Activated CD4-positive, alpha-beta memory T cell treated with anti-CD3 and anti-CD28 coated beads, Interleukin-2, amount 10 ng/mL, durations not matched to agents 7 days and 5 days (primary cell): ENCODE results near the gene KCTD17. TPM values are rescaled to one million over a fixed set of nuclear protein-coding genes. Genes with fewer than 3 reads are reported as not detected.
A peak's percentile ranks its signal among the peaks of the same experiment; 100 is the strongest.

Source experiments
- CTCF ChIA-PET: fragments of 350-600 bp; sonication (Branson Sonifier 250); formaldehyde crosslinking; loops from one replicate; lab custom pipeline; 2021; ENCODE audit warnings: antibody characterized with exemption, inconsistent platforms; lab: Charles Lee
- POLR2A ChIA-PET: fragments of 350-600 bp; sonication (Branson Sonifier 250); formaldehyde crosslinking; loops from one replicate; lab custom pipeline; 2021; ENCODE audit warnings: antibody characterized with exemption; lab: Charles Lee
- DNase-seq: peaks from one replicate; pipeline ENCODE4 v3.0.0-alpha.2; 2020
- H3K27ac Mint-ChIP-seq: one replicate; pipeline ENCODE4 v1.8.0; 2021; ENCODE audit warnings: mild to moderate bottlenecking, mixed read lengths
- H3K27me3 Mint-ChIP-seq: one replicate; pipeline ENCODE4 v1.8.0; 2021; ENCODE audit warnings: mixed read lengths
- H3K36me3 Mint-ChIP-seq: one replicate; pipeline ENCODE4 v1.8.0; 2021; ENCODE audit warnings: low read depth, mixed read lengths
- H3K4me1 Mint-ChIP-seq: one replicate; pipeline ENCODE4 v1.8.0; 2021; ENCODE audit warnings: mixed read lengths
- H3K4me3 Mint-ChIP-seq: one replicate; pipeline ENCODE4 v1.8.0; 2021; ENCODE audit warnings: mild to moderate bottlenecking, mixed read lengths
- H3K9me3 Mint-ChIP-seq: one replicate; pipeline ENCODE4 v1.8.0; 2021; ENCODE audit warnings: mixed read lengths
- total RNA-seq, 2 experiments: library from RNA; stranded (reverse); gene quantifications; one replicate each; pipeline ENCODE4 v1.2.3, GENCODE V29; 2021

The KCTD17 gene
- total RNA-seq, 2 experiments from 2014 or later: 34.5 to 36.3 TPM

- DNase-seq: no peak
- H3K36me3 Mint-ChIP-seq: no peaks in the 10 kb centered on the region
- ChIA-PET CTCF (no interaction called here), POLR2A (no interaction called here)
- H3K27ac Mint-ChIP-seq: no peak overlapping the region
- H3K4me1 Mint-ChIP-seq: peaks cover 40% of the 10 kb centered on the region
- no peaks in the 10 kb centered on the region for H3K9me3 Mint-ChIP-seq
- peaks cover 2% of the 10 kb centered on the region for H3K27me3 Mint-ChIP-seq
- H3K4me3 Mint-ChIP-seq: no peak overlapping the region
Measured at GRCh38 chr22:37092997-37093396, 41.5 kb downstream of the KCTD17 start.

- Mint-ChIP-seq H3K9me3 (no peaks in the 10 kb centered on the region), H3K4me1 (peaks cover 36% of the 10 kb centered on the region)
Measured at GRCh38 chr22:37094239-37094638, 42.7 kb downstream of the KCTD17 start.

GRCh38 chr22:37095113-37095512 lies 43.6 kb downstream of the KCTD17 start:
- H3K4me3 Mint-ChIP-seq: no peak overlapping the region
- peaks cover 2% of the 10 kb centered on the region for H3K27me3 Mint-ChIP-seq
- ChIA-PET POLR2A (interaction anchor here (1.3 kb wide), 1 partner anchor 15 kb away, joined by 7 read pairs; no protein-coding TSS in a partner anchor), CTCF (interaction anchor here (0.6 kb wide), 1 partner anchor 73 kb away, joined by 3 read pairs; no protein-coding TSS in a partner anchor)
- H3K36me3 Mint-ChIP-seq: no peaks in the 10 kb centered on the region
- no peaks in the 10 kb centered on the region for H3K9me3 Mint-ChIP-seq
- H3K27ac Mint-ChIP-seq: peak overlapping the region; percentile 21
- DNase-seq: peak; percentile 43
- peaks cover 36% of the 10 kb centered on the region for H3K4me1 Mint-ChIP-seq

More at GRCh38 chr22:37094239-37094638, 42.7 kb downstream of the KCTD17 start:
- H3K27me3 Mint-ChIP-seq: peaks cover 2% of the 10 kb centered on the region
- CTCF ChIA-PET: no interaction called here
- H3K27ac Mint-ChIP-seq: no peak overlapping the region
- DNase-seq: no peak
- H3K4me3 Mint-ChIP-seq: no peak overlapping the region
- POLR2A ChIA-PET: no interaction called here
- H3K36me3 Mint-ChIP-seq: no peaks in the 10 kb centered on the region

DNA sequence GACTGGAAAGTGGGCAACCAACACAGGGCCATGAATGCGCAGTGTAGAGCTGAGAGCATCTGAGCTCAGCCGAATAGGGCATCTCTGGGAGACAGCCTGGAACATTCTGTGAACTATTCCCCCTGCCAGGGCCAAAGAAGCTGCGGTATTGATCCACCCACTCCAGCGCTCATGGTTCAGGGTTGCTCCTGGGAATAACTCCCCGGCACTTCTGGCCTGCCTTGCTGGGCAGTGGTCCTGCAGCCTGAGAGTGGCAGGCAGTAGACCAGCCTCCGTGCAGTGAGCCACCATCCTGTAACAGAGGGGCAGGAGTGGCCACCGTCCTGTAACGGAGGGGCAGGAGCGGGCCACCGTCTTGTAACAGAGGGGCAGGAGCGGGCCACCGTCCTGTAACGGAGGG lies 45.8 kb downstream of the KCTD17 start:
- ChIA-PET CTCF (no interaction called here), POLR2A (no interaction called here)
- Mint-ChIP-seq H3K4me3 (no peak overlapping the region), H3K9me3 (no peaks in the 10 kb centered on the region), H3K4me1 (peaks cover 43% of the 10 kb centered on the region), H3K27ac (no peak overlapping the region), H3K27me3 (peaks cover 2% of the 10 kb centered on the region), H3K36me3 (no peaks in the 10 kb centered on the region)
- no peak for DNase-seq

GRCh38 chr22:37098976-37099591 lies 47.5 kb downstream of the KCTD17 start:
- Mint-ChIP-seq H3K36me3 (no peaks in the 10 kb centered on the region), H3K4me3 (no peak overlapping the region), H3K9me3 (no peaks in the 10 kb centered on the region), H3K27me3 (peaks cover 2% of the 10 kb centered on the region), H3K27ac (peak overlapping the region; percentile 17), H3K4me1 (peaks cover 42% of the 10 kb centered on the region)
- no peak for DNase-seq
- POLR2A ChIA-PET: interaction anchor here (0.9 to 2.0 kb wide), 2 partner anchors 11 to 23 kb away, joined by 3 to 5 read pairs; no protein-coding TSS in a partner anchor
- CTCF ChIA-PET: interaction anchor here (0.9 kb wide), 1 partner anchor 19 kb away, joined by 3 read pairs; no protein-coding TSS in a partner anchor

GRCh38 chr22:37100589-37101127 lies 49.1 kb downstream of the KCTD17 start:
- no peak overlapping the region for H3K27ac Mint-ChIP-seq
- no peak overlapping the region for H3K4me3 Mint-ChIP-seq
- H3K4me1 Mint-ChIP-seq: peaks cover 35% of the 10 kb centered on the region
- H3K36me3 Mint-ChIP-seq: no peaks in the 10 kb centered on the region
- H3K27me3 Mint-ChIP-seq: no peaks in the 10 kb centered on the region
- POLR2A ChIA-PET: interaction anchor here (2.0 kb wide), 1 partner anchor 21 kb away, joined by 5 read pairs; no protein-coding TSS in a partner anchor
- CTCF ChIA-PET: interaction anchor here (0.9 to 1.4 kb wide), 2 partner anchors 22 to 55 kb away, joined by 4 read pairs; no protein-coding TSS in a partner anchor
- DNase-seq: peak; percentile 27
- no peaks in the 10 kb centered on the region for H3K9me3 Mint-ChIP-seq

GRCh38 chr22:37101311-37102066 lies 49.9 kb downstream of the KCTD17 start:
- POLR2A ChIA-PET: no interaction called here
- no peak overlapping the region for H3K27ac Mint-ChIP-seq
- H3K4me3 Mint-ChIP-seq: no peak overlapping the region

DNA sequence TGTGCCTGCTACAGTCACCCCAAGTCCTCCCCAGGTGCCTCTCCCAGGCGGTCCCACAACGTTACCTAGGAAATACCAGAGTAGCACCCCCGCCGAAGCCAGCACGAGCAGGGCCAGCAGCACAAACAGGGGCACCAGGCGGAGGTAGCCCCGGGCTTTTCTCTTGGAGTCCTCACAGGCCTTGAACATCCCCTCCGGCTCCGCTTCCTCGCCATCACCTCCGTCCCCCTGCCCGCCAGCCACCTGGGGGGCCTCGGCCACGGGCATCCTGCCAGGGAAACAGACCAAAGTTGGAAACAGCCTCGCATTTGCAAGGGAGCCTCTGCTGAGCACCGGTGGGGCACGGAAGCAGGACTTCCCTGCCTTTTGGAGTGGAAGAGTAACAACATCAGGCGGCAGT lies 51.6 kb downstream of the KCTD17 start:
- peaks cover 34% of the 10 kb centered on the region for H3K4me1 Mint-ChIP-seq
- POLR2A ChIA-PET: interaction anchor here (1.2 to 5.2 kb wide), 2 partner anchors 19 to 23 kb away, joined by 3 to 20 read pairs; no protein-coding TSS in a partner anchor
- H3K36me3 Mint-ChIP-seq: no peaks in the 10 kb centered on the region
- CTCF ChIA-PET: no interaction called here
- no peak overlapping the region for H3K4me3 Mint-ChIP-seq
- DNase-seq: no peak
- no peaks in the 10 kb centered on the region for H3K27me3 Mint-ChIP-seq
- no peaks in the 10 kb centered on the region for H3K9me3 Mint-ChIP-seq
- no peak overlapping the region for H3K27ac Mint-ChIP-seq

More at GRCh38 chr22:37101311-37102066, 49.9 kb downstream of the KCTD17 start:
- DNase-seq: no peak
- no peaks in the 10 kb centered on the region for H3K27me3 Mint-ChIP-seq
- CTCF ChIA-PET: interaction anchor here (0.8 to 1.4 kb wide), 3 partner anchors 21 to 692 kb away, joined by 3 to 4 read pairs (median 4); no protein-coding TSS in a partner anchor
- H3K36me3 Mint-ChIP-seq: no peaks in the 10 kb centered on the region
- peaks cover 33% of the 10 kb centered on the region for H3K4me1 Mint-ChIP-seq
- no peaks in the 10 kb centered on the region for H3K9me3 Mint-ChIP-seq

- no peaks in the 10 kb centered on the region for H3K36me3 Mint-ChIP-seq
- ChIA-PET CTCF (interaction anchor here (1.0 to 1.6 kb wide), 2 partner anchors 18 to 96 kb away, joined by 3 to 5 read pairs; no protein-coding TSS in a partner anchor), POLR2A (interaction anchor here (1.2 to 5.2 kb wide), 2 partner anchors 19 to 24 kb away, joined by 3 to 20 read pairs; no protein-coding TSS in a partner anchor)
- no peak for DNase-seq
- H3K9me3 Mint-ChIP-seq: no peaks in the 10 kb centered on the region
- peaks cover 30% of the 10 kb centered on the region for H3K4me1 Mint-ChIP-seq
- no peak overlapping the region for H3K4me3 Mint-ChIP-seq
- H3K27ac Mint-ChIP-seq: no peak overlapping the region
- no peaks in the 10 kb centered on the region for H3K27me3 Mint-ChIP-seq
Measured at GRCh38 chr22:37103656-37104452, 52.3 kb downstream of the KCTD17 start.

GRCh38 chr22:37105154-37105553 lies 53.6 kb downstream of the KCTD17 start:
- Mint-ChIP-seq H3K27ac (no peak overlapping the region), H3K4me1 (peaks cover 22% of the 10 kb centered on the region), H3K36me3 (no peaks in the 10 kb centered on the region), H3K9me3 (no peaks in the 10 kb centered on the region), H3K27me3 (no peaks in the 10 kb centered on the region), H3K4me3 (no peak overlapping the region)
- ChIA-PET POLR2A (interaction anchor here (1.0 to 5.2 kb wide), 2 partner anchors 15 to 17 kb away, joined by 4 to 20 read pairs; no protein-coding TSS in a partner anchor), CTCF (interaction anchor here (1.0 to 1.6 kb wide), 3 partner anchors 13 to 95 kb away, joined by 3 to 5 read pairs (median 3); no protein-coding TSS in a partner anchor)
- no peak for DNase-seq

DNA sequence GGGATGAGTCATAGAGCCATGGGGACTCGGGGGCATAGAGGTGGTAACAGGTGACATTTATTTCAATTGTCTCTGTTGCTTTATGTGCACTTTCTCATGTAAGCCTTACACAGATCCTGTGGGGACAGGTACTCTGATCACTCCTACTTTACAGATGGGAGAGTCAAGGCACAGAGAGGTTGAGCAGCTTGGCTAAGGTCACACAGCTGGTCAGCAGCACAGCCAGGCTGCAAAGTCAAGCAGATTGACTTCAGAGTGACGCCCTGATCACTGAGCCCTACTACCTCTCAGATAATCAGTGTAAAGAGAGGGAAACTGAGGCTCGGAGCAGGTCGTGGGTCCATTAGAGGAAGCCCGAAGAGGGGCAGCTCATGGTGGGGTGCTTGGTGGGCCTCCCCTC lies 54.4 kb downstream of the KCTD17 start:
- ChIA-PET POLR2A (interaction anchor here (0.9 to 5.2 kb wide), 3 partner anchors 14 to 20 kb away, joined by 3 to 20 read pairs (median 4); no protein-coding TSS in a partner anchor), CTCF (interaction anchor here (1.2 kb wide), 1 partner anchor 12 kb away, joined by 3 read pairs; no protein-coding TSS in a partner anchor)
- H3K27ac Mint-ChIP-seq: no peak overlapping the region
- DNase-seq: no peak
- no peaks in the 10 kb centered on the region for H3K9me3 Mint-ChIP-seq
- H3K27me3 Mint-ChIP-seq: no peaks in the 10 kb centered on the region
- H3K4me1 Mint-ChIP-seq: peaks cover 14% of the 10 kb centered on the region
- H3K36me3 Mint-ChIP-seq: no peaks in the 10 kb centered on the region
- H3K4me3 Mint-ChIP-seq: no peak overlapping the region
